ENCODE measurements around the gene LY9.
"Not testable (repeated sequence)": the region's sequence is repeated elsewhere in the genome, so short reads cannot be mapped to it uniquely, and the experiment has no call there.

Gene LY9

GRCh38 chr1:160866695-160867260 lies 70.8 kb downstream of the LY9 start:
- DNase-seq = no peak

- DNase-seq = not testable (repeated sequence)
Measured at GRCh38 chr1:160867651-160868050, 71.7 kb downstream of the LY9 start.

- no peak for DNase-seq
Measured at GRCh38 chr1:160868141-160868540, 72.2 kb downstream of the LY9 start.

- DNase-seq = no peak
Measured at GRCh38 chr1:160874935-160875334, 79.0 kb downstream of the LY9 start.

GRCh38 chr1:160875591-160875990 lies 79.6 kb downstream of the LY9 start:
- DNase-seq = not testable (repeated sequence)

- DNase-seq = no peak
Measured at GRCh38 chr1:160876311-160876710, 80.3 kb downstream of the LY9 start.

- DNase-seq = no peak
Measured at GRCh38 chr1:160877221-160877620, 81.2 kb downstream of the LY9 start.

All from NCI-H1048 (cell line).